Caco-2 (cell line): ENCODE results near the gene MYOM3. TPM values are rescaled to one million over a fixed set of nuclear protein-coding genes. Genes with fewer than 3 reads are reported as not detected.

Experiments
- BruUV-seq: library from RNA; stranded (reverse); fragments of 400-500 nt; replicated peaks from 2 replicates; lab custom pipeline; 2021; lab: Mats Ljungman, UMichigan
- CTCF ChIA-PET: fragments of 300-600 bp; sonication (Branson Sonifier 250); formaldehyde crosslinking; loops from one replicate; lab custom pipeline; 2022; ENCODE audit warnings: antibody characterized with exemption; lab: Charles Lee
- POLR2A ChIA-PET: fragments of 300-600 bp; sonication (Branson Sonifier 250); formaldehyde crosslinking; loops from one replicate; lab custom pipeline; 2022; ENCODE audit warnings: antibody characterized with exemption; lab: Charles Lee
- DNase-seq, 2 experiments: peaks; one replicate each; pipeline versions ENCODE4 v3.0.0 to v3.0.0-alpha.2; 2020 to 2022
- H3K27me3 ChIP-seq: replicated peaks from 2 replicates; pipeline ENCODE4 v1.6.0; 2011; ENCODE audit warnings: low read length; ENCODE audit not compliant: control insufficient read depth, insufficient read depth
- H3K36me3 ChIP-seq: 2 replicates; pipeline ENCODE4 v1.5.1; 2011; ENCODE audit warnings: low read length; ENCODE audit not compliant: control insufficient read depth, insufficient read depth
- H3K4me1 ChIP-seq: fragments of 250-450 bp; sonication (Bioruptor Pico); 2 replicates; pipeline ENCODE4 v1.5.1; 2020; ENCODE audit warnings: mild to moderate bottlenecking
- H3K4me3 ChIP-seq: 2 replicates; pipeline ENCODE4 v1.5.1; 2011; ENCODE audit warnings: low read depth, mild to moderate bottlenecking, control low read depth, low read length
- H3K9me3 ChIP-seq: fragments of 250-450 bp; sonication (Bioruptor Pico); 2 replicates; pipeline ENCODE4 v1.5.1; 2020; ENCODE audit warnings: mild to moderate bottlenecking, moderate library complexity
- H3K27ac Mint-ChIP-seq: one replicate; pipeline ENCODE4 v1.8.0; 2022; ENCODE audit warnings: mixed read lengths; ENCODE audit not compliant: unreplicated experiment
- H3K27me3 Mint-ChIP-seq: one replicate; pipeline ENCODE4 v1.8.0; 2022; ENCODE audit warnings: mixed read lengths; ENCODE audit not compliant: insufficient read depth, unreplicated experiment
- H3K36me3 Mint-ChIP-seq: one replicate; pipeline ENCODE4 v1.8.0; 2022; ENCODE audit warnings: mild to moderate bottlenecking, mixed read lengths; ENCODE audit not compliant: insufficient read depth, unreplicated experiment
- H3K4me1 Mint-ChIP-seq: one replicate; pipeline ENCODE4 v1.8.0; 2022; ENCODE audit warnings: low read depth, mixed read lengths; ENCODE audit not compliant: unreplicated experiment
- H3K4me3 Mint-ChIP-seq: one replicate; pipeline ENCODE4 v1.8.0; 2022; ENCODE audit warnings: mild to moderate bottlenecking, moderate library complexity, mixed read lengths; ENCODE audit not compliant: unreplicated experiment
- H3K9me3 Mint-ChIP-seq: one replicate; pipeline ENCODE4 v1.8.0; 2022; ENCODE audit warnings: mixed read lengths; ENCODE audit not compliant: unreplicated experiment
- intact Hi-C: fragments of 100-400 bp; cut with micrococcal nuclease; formaldehyde crosslinking; loops from one replicate; pipeline ENCODE4 v1.10.0; 2022; ENCODE audit not compliant: unreplicated experiment
- total RNA-seq: library from RNA; stranded (reverse); gene quantifications from 2 replicates; pipeline ENCODE4 v1.2.3, GENCODE V29; 2022
- TF ChIP-seq, protein P1 (sequence below), 2 experiments: fragments of 200-600 bp in 1 of 2; IDR thresholded peaks; 1 replicate in 1 of 2; 2 replicates in 1 of 2; pipeline versions ENCODE4 v1.5.1 to v1.8.0; 2011 to 2022; ENCODE audit warnings: antibody characterized with exemption in 1 of 2, control low read depth in 1 of 2, inconsistent platforms in 1 of 2, low read depth in 1 of 2, low read length in 1 of 2, mild to moderate bottlenecking in 1 of 2, moderate library complexity in 1 of 2; ENCODE audit not compliant: insufficient read depth in 1 of 2, severe bottlenecking in 1 of 2, unreplicated experiment in 1 of 2

The MYOM3 gene
- total RNA-seq, 1 experiment from 2014 or later: not detected

DNA sequence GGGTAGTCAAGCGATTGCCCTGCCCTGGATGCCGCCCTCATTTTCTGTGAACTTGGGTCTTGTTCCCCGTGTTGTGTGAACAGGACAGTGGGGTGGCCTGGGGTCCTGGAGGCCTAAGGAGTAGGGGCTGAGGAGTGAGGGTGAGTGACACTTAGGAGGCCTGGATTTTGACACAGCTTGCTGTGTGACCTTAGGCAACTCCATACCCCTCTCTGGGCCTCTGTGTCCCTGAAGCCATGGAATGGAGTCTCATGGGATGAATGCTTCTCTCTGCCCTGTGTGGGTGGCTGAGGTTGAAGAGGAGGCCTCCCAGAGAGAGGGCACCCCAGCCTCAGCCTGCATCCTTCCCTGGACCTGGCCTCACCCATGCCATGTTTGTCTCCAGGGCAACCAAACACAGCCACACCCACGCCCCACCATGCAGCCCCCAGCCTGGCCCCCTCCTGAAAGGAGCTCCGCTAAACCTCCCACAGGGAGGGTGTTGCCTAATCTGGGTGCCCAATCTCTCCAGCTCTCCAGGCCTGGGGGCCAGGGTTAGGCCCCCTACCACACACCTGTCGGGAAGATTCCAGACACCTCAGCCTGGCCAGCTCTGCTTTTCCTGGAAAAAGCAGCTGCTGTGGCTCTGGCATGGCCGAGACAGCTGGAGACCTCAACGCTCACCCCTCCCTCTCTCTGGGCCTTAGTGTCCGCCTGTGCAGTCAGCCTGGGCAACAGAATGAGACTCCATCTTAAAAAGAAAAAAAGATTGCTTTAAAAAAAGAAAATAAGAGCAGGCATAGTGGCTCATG, 9.9 kb downstream of the MYOM3 start:
- no peak overlapping the region for H3K27ac Mint-ChIP-seq
- TF ChIP-seq, protein P1, sequence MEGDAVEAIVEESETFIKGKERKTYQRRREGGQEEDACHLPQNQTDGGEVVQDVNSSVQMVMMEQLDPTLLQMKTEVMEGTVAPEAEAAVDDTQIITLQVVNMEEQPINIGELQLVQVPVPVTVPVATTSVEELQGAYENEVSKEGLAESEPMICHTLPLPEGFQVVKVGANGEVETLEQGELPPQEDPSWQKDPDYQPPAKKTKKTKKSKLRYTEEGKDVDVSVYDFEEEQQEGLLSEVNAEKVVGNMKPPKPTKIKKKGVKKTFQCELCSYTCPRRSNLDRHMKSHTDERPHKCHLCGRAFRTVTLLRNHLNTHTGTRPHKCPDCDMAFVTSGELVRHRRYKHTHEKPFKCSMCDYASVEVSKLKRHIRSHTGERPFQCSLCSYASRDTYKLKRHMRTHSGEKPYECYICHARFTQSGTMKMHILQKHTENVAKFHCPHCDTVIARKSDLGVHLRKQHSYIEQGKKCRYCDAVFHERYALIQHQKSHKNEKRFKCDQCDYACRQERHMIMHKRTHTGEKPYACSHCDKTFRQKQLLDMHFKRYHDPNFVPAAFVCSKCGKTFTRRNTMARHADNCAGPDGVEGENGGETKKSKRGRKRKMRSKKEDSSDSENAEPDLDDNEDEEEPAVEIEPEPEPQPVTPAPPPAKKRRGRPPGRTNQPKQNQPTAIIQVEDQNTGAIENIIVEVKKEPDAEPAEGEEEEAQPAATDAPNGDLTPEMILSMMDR (IDR thresholded peaks at IDR 0.05; ENCODE audit: insufficient read depth in 1 of 2, low read depth in 1 of 2, low read length in 1 of 2, severe bottlenecking in 1 of 2, unreplicated experiment in 1 of 2): no peak
- Histone ChIP-seq H3K4me3 (no peak overlapping the region), H3K36me3 (no peaks in the 10 kb centered on the region), H3K9me3 (no peaks in the 10 kb centered on the region), H3K4me1 (0 out of 2 replicates have a peak, but pooled peaks cover 5% of the 10 kb centered on the region), H3K27me3 (no peaks in the 10 kb centered on the region)
- H3K4me3 Mint-ChIP-seq: no peak overlapping the region
- no peak for DNase-seq
- no peaks in the 10 kb centered on the region for H3K27me3 Mint-ChIP-seq
- ChIA-PET POLR2A (no interaction called here), CTCF (no interaction called here)
- H3K36me3 Mint-ChIP-seq: no peaks in the 10 kb centered on the region
- intact Hi-C loops: no loop called here
- no TSS peak for BruUV-seq
- peaks cover 8% of the 10 kb centered on the region for H3K4me1 Mint-ChIP-seq
- no peaks in the 10 kb centered on the region for H3K9me3 Mint-ChIP-seq

DNA sequence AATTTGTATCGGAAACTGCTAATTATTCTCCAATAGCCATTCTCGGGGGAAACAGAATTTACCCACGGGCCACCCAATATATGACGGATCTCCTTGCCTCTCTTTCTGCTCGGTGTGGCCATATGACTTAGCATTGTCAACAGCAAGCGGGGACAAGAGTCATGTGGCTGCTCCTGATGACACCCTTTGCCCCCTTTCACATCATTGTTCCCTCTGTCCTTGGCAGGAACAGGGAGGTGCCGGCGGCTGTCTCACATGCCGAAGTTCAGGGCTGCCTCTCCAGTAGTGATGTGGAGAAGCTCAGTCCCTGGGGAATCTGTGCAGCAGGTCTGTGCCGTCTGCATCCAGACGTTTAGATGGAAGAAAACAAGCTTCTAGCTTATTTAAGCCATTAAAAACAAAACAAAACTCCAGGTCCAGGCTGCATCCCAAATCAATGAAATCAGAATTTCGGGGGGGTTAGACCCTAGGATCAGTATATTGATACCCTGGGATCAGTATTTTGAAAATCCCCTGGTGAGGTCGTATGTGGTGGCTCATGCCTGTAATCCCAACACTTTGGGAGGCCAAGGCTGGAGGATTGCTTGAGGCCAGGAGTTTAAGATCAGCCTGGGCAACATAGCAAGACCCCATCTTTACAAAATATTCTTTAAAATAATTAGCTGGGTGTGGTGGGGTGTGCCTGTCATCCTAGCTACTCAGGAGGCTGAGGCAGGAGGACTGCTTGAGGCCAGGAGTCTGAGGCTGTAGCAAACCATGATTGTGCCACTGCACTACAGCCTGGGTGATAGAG, 10.8 kb downstream of the MYOM3 start:
- H3K27me3 ChIP-seq: no peaks in the 10 kb centered on the region
- CTCF ChIA-PET: no interaction called here
- Mint-ChIP-seq H3K27me3 (no peaks in the 10 kb centered on the region), H3K4me3 (no peak overlapping the region), H3K27ac (no peak overlapping the region), H3K4me1 (peaks cover 8% of the 10 kb centered on the region), H3K9me3 (no peaks in the 10 kb centered on the region), H3K36me3 (no peaks in the 10 kb centered on the region)
- intact Hi-C loops: no loop called here
- BruUV-seq: no TSS peak
- H3K36me3 ChIP-seq: no peaks in the 10 kb centered on the region
- no peaks in the 10 kb centered on the region for H3K9me3 ChIP-seq
- POLR2A ChIA-PET: no interaction called here
- H3K4me1 ChIP-seq: 0 out of 2 replicates have a peak, but pooled peaks cover 5% of the 10 kb centered on the region
- TF ChIP-seq, protein P1 (IDR thresholded peaks at IDR 0.05; ENCODE audit: insufficient read depth in 1 of 2, low read depth in 1 of 2, low read length in 1 of 2, severe bottlenecking in 1 of 2, unreplicated experiment in 1 of 2): no peak
- DNase-seq: no peak
- no peak overlapping the region for H3K4me3 ChIP-seq

DNA sequence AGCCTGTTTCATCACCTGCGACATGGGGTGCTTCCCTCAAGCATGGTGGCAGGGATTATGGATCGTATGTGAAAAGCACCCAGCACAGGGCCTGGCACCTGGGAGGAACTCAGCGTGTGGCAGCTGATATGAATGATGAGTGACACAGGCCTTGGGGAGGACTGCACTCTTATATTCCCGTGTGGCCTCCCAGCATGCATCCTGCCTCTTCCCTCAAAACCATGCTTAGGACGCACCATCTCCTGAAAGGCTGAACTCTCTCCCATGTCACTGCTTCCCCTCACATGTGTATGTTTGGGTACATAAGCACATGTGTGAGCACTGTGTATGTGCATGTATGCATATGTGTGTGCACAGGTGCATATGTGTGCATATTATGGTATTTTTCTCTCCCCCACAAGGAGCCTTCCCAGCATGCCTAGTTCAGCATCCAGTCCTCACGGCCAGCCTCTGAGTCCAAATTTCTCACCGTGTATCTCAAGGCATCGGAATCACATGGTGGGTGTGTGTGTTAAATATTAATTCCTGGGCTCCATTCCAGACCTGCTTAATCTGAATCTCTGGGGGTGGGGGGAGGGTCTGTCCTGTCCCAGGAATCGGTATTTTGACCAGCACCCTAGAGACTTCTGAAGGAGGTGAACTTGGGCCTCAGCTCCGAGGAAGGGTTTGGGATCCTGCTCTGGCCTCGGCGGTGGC, 12.8 kb downstream of the MYOM3 start:
- H3K9me3 ChIP-seq: no peaks in the 10 kb centered on the region
- 0 out of 2 replicates have a peak, but pooled peaks cover 5% of the 10 kb centered on the region for H3K4me1 ChIP-seq
- Mint-ChIP-seq H3K27ac (no peak overlapping the region), H3K27me3 (no peaks in the 10 kb centered on the region), H3K9me3 (no peaks in the 10 kb centered on the region), H3K4me1 (peaks cover 7% of the 10 kb centered on the region), H3K4me3 (no peak overlapping the region), H3K36me3 (no peaks in the 10 kb centered on the region)
- H3K4me3 ChIP-seq: no peak overlapping the region
- no peak for DNase-seq
- ChIA-PET POLR2A (no interaction called here), CTCF (no interaction called here)
- TF ChIP-seq, protein P1 (IDR thresholded peaks at IDR 0.05; ENCODE audit: insufficient read depth in 1 of 2, low read depth in 1 of 2, low read length in 1 of 2, severe bottlenecking in 1 of 2, unreplicated experiment in 1 of 2): no peak
- BruUV-seq: no TSS peak
- no peaks in the 10 kb centered on the region for H3K36me3 ChIP-seq
- no peaks in the 10 kb centered on the region for H3K27me3 ChIP-seq
- intact Hi-C loops: no loop called here
